Stimulated activated CD8-positive, alpha-beta memory T cell treated with anti-CD3 and anti-CD28 coated beads, Interleukin-15, amount 100 ng/mL, for 24 hours (primary cell): ENCODE measurements around the gene OR5AL1.
"Not testable (repeated sequence)": the region's sequence is repeated elsewhere in the genome, so short reads cannot be mapped to it uniquely, and the experiment has no call there.

Source experiments
- DNase-seq: peaks from one replicate; pipeline ENCODE4 v3.0.0-alpha.2; 2020; ENCODE audit warnings: low read depth

OR5AL1 gene

GRCh38 chr11:56412396-56412795 lies at the start of gene OR5AL1:
OR5AL1 (plus strand) TSS chr11:56412696.
- no peak for DNase-seq

- DNase-seq = no peak
These were observed 37.2 kb upstream of the OR5AL1 start, which contains the start of gene OR8U1 for GRCh38 chr11:56375324-56375723. OR8U1 (plus strand) TSS chr11:56375624; CDS start chr11:56375624, 0 bp downstream.

- no peak for DNase-seq
These were observed 32.4 kb upstream of the OR5AL1 start for GRCh38 chr11:56380120-56380519.

GRCh38 chr11:56394381-56394780 lies 18.1 kb upstream of the OR5AL1 start:
- no peak for DNase-seq

GRCh38 chr11:56396047-56396446 lies 16.4 kb upstream of the OR5AL1 start:
- no peak for DNase-seq

- DNase-seq = not testable (repeated sequence)
These were observed 10.5 kb upstream of the OR5AL1 start for GRCh38 chr11:56401858-56402461.

- DNase-seq = no peak
These were observed 8.1 kb upstream of the OR5AL1 start for GRCh38 chr11:56404393-56404792.

GRCh38 chr11:56410801-56411200 lies 1.7 kb upstream of the OR5AL1 start:
- DNase-seq = no peak

GRCh38 chr11:56453521-56453920 lies 41.0 kb downstream of the OR5AL1 start:
- DNase-seq = no peak

GRCh38 chr11:56457076-56457475 lies 44.6 kb downstream of the OR5AL1 start:
- no peak for DNase-seq
